Measurements from ENCODE around the gene CHD3.

DNA sequence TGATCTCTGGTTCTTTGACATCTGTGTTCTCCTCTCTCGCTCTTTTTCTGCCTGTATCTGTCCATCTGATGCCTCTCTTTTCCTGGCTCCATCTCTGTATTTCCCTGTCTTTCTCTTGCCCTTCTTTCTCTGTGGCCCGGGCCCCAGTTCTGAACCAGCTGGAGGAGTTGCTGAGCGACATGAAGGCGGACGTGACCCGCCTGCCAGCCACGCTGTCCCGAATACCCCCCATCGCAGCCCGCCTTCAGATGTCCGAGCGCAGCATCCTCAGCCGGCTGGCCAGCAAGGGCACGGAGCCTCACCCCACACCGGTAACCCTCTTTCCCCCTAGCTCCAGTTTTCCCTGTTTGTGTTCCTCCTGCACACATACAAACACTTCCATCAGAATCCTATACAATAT lies 21.7 kb downstream of the CHD3 start:
- TF ChIP-seq, protein P1, sequence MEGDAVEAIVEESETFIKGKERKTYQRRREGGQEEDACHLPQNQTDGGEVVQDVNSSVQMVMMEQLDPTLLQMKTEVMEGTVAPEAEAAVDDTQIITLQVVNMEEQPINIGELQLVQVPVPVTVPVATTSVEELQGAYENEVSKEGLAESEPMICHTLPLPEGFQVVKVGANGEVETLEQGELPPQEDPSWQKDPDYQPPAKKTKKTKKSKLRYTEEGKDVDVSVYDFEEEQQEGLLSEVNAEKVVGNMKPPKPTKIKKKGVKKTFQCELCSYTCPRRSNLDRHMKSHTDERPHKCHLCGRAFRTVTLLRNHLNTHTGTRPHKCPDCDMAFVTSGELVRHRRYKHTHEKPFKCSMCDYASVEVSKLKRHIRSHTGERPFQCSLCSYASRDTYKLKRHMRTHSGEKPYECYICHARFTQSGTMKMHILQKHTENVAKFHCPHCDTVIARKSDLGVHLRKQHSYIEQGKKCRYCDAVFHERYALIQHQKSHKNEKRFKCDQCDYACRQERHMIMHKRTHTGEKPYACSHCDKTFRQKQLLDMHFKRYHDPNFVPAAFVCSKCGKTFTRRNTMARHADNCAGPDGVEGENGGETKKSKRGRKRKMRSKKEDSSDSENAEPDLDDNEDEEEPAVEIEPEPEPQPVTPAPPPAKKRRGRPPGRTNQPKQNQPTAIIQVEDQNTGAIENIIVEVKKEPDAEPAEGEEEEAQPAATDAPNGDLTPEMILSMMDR (IDR thresholded peaks at IDR 0.05) = no peak
- TF ChIP-seq EZH2 (IDR thresholded peaks at IDR 0.05) = no peak
